ENCODE results near the gene METTL21C.

GRCh38 chr13:102726430-102726829 is 31.6 kb upstream of the METTL21C start:
- TF ChIP-seq, protein P1, sequence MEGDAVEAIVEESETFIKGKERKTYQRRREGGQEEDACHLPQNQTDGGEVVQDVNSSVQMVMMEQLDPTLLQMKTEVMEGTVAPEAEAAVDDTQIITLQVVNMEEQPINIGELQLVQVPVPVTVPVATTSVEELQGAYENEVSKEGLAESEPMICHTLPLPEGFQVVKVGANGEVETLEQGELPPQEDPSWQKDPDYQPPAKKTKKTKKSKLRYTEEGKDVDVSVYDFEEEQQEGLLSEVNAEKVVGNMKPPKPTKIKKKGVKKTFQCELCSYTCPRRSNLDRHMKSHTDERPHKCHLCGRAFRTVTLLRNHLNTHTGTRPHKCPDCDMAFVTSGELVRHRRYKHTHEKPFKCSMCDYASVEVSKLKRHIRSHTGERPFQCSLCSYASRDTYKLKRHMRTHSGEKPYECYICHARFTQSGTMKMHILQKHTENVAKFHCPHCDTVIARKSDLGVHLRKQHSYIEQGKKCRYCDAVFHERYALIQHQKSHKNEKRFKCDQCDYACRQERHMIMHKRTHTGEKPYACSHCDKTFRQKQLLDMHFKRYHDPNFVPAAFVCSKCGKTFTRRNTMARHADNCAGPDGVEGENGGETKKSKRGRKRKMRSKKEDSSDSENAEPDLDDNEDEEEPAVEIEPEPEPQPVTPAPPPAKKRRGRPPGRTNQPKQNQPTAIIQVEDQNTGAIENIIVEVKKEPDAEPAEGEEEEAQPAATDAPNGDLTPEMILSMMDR (conservative IDR thresholded peaks at IDR 0.05; ENCODE audit: low read length), result peak; percentile 64
- no peak for TF ChIP-seq EZH2phosphoT487 (IDR thresholded peaks at IDR 0.05; ENCODE audit: borderline replicate concordance)
